Mesodermal cell (in vitro differentiated cells): Measurements from ENCODE around the gene SREBF1.
A peak's percentile ranks its signal among the peaks of the same experiment; 100 is the strongest.

Source experiments
- H3K27ac ChIP-seq: 2 replicates; pipeline ENCODE4 v1.7.0; 2013; ENCODE audit warnings: mild to moderate bottlenecking, low read depth, low read length, moderate library complexity; ENCODE audit not compliant: severe bottlenecking
- H3K36me3 ChIP-seq: 2 replicates; pipeline ENCODE4 v1.7.1; 2013; ENCODE audit warnings: mild to moderate bottlenecking, low read length, moderate library complexity; ENCODE audit not compliant: control insufficient read depth, insufficient read depth
- H3K4me1 ChIP-seq: one replicate; pipeline ENCODE4 v1.7.1; 2013; ENCODE audit warnings: mild to moderate bottlenecking, low read length; ENCODE audit not compliant: insufficient read depth, control insufficient read depth, poor library complexity, severe bottlenecking
- H3K4me3 ChIP-seq: 2 replicates; pipeline ENCODE4 v1.7.0; 2013; ENCODE audit warnings: low read length, control low read depth, mild to moderate bottlenecking; ENCODE audit not compliant: insufficient read depth, poor library complexity, severe bottlenecking; ENCODE audit errors: extremely low read depth
- H3K9me3 ChIP-seq: 2 replicates; pipeline ENCODE4 v1.7.1; 2013; ENCODE audit warnings: mild to moderate bottlenecking, low read length, moderate library complexity; ENCODE audit not compliant: control insufficient read depth
- WGBS, 2 experiments: methylation state at CpG; one replicate each; pipeline ENCODE4 v1.1.5; 2013; ENCODE audit warnings: missing lambda C conversion rate in 2 of 2; ENCODE audit not compliant: insufficient coverage in 2 of 2; 5-methylcytosine and 5-hydroxymethylcytosine counted together

SREBF1 gene

GRCh38 chr17:17847118-17847689 lies 10.4 kb upstream of the SREBF1 start:
- H3K36me3 ChIP-seq = no peaks in the 10 kb centered on the region
- 82 to 85% methylated on average over 10 to 17 of the region's 17 CpGs for WGBS, 2 experiments
- no peak overlapping the region for H3K27ac ChIP-seq
- no peak overlapping the region for H3K4me3 ChIP-seq
- H3K4me1 ChIP-seq = peaks cover 10% of the 10 kb centered on the region
- H3K9me3 ChIP-seq = no peaks in the 10 kb centered on the region

- WGBS, 2 experiments = 96 to 97% methylated on average over 4 to 6 of the region's 8 CpGs
- H3K36me3 ChIP-seq = no peaks in the 10 kb centered on the region
- no peaks in the 10 kb centered on the region for H3K9me3 ChIP-seq
- no peak overlapping the region for H3K4me3 ChIP-seq
- peaks cover 16% of the 10 kb centered on the region for H3K4me1 ChIP-seq
- no peak overlapping the region for H3K27ac ChIP-seq
Observed at GRCh38 chr17:17846645-17847044, 9.9 kb upstream of the SREBF1 start.

GRCh38 chr17:17846003-17846402 lies 9.2 kb upstream of the SREBF1 start:
- H3K27ac ChIP-seq = no peak overlapping the region
- 73 to 89% methylated on average over 7 of the region's 8 CpGs for WGBS, 2 experiments
- H3K4me3 ChIP-seq = no peak overlapping the region
- no peaks in the 10 kb centered on the region for H3K36me3 ChIP-seq
- peaks cover 22% of the 10 kb centered on the region for H3K4me1 ChIP-seq
- no peaks in the 10 kb centered on the region for H3K9me3 ChIP-seq

GRCh38 chr17:17845046-17845775 lies 8.4 kb upstream of the SREBF1 start:
- Histone ChIP-seq H3K4me1 (peaks cover 23% of the 10 kb centered on the region), H3K36me3 (no peaks in the 10 kb centered on the region), H3K27ac (no peak overlapping the region), H3K4me3 (no peak overlapping the region), H3K9me3 (no peaks in the 10 kb centered on the region)
- WGBS, 2 experiments = 92 to 93% methylated on average over 8 to 12 of the region's 13 CpGs

GRCh38 chr17:17844500-17844899 lies 7.7 kb upstream of the SREBF1 start:
- H3K36me3 ChIP-seq = no peaks in the 10 kb centered on the region
- no peaks in the 10 kb centered on the region for H3K9me3 ChIP-seq
- peaks cover 21% of the 10 kb centered on the region for H3K4me1 ChIP-seq
- 86 to 96% methylated on average over 3 of the region's 6 CpGs for WGBS, 2 experiments
- H3K4me3 ChIP-seq = no peak overlapping the region
- no peak overlapping the region for H3K27ac ChIP-seq

GRCh38 chr17:17844079-17844478 lies 7.3 kb upstream of the SREBF1 start:
- Histone ChIP-seq H3K36me3 (no peaks in the 10 kb centered on the region), H3K27ac (no peak overlapping the region), H3K4me3 (no peak overlapping the region), H3K9me3 (no peaks in the 10 kb centered on the region), H3K4me1 (peaks cover 21% of the 10 kb centered on the region)
- WGBS, 2 experiments = 86 to 88% methylated on average over 1 to 6 of the region's 7 CpGs

- Histone ChIP-seq H3K9me3 (no peaks in the 10 kb centered on the region), H3K27ac (no peak overlapping the region), H3K4me1 (peaks cover 24% of the 10 kb centered on the region), H3K36me3 (no peaks in the 10 kb centered on the region), H3K4me3 (no peak overlapping the region)
- WGBS, 2 experiments = 92 to 100% methylated on average over 2 to 3 of the region's 4 CpGs
Observed at GRCh38 chr17:17843096-17843495, 6.3 kb upstream of the SREBF1 start.

- peaks cover 29% of the 10 kb centered on the region for H3K4me1 ChIP-seq
- H3K27ac ChIP-seq = peak overlapping the region; percentile 92
- no peaks in the 10 kb centered on the region for H3K9me3 ChIP-seq
- H3K36me3 ChIP-seq = no peaks in the 10 kb centered on the region
- WGBS, 2 experiments = 81 to 88% methylated on average over 6 to 9 of the region's 9 CpGs
- H3K4me3 ChIP-seq = no peak overlapping the region
Observed at GRCh38 chr17:17842111-17842876, 5.5 kb upstream of the SREBF1 start.

- H3K36me3 ChIP-seq = no peaks in the 10 kb centered on the region
- H3K4me1 ChIP-seq = peaks cover 33% of the 10 kb centered on the region
- WGBS, 2 experiments = 83 to 88% methylated on average over 1 of the region's 1 CpG
- H3K4me3 ChIP-seq = no peak overlapping the region
- peak overlapping the region; percentile 92 for H3K27ac ChIP-seq
- H3K9me3 ChIP-seq = no peaks in the 10 kb centered on the region
Observed at GRCh38 chr17:17841601-17842025, 4.8 kb upstream of the SREBF1 start.

- Histone ChIP-seq H3K36me3 (no peaks in the 10 kb centered on the region), H3K27ac (peak overlapping the region; percentile 92), H3K4me3 (peak overlapping the region; percentile 29), H3K4me1 (peaks cover 33% of the 10 kb centered on the region), H3K9me3 (no peaks in the 10 kb centered on the region)
- WGBS, 2 experiments = 66 to 76% methylated on average over 3 to 5 of the region's 7 CpGs
Observed at GRCh38 chr17:17840751-17841591, 4.2 kb upstream of the SREBF1 start.
